NCI-H526 treated with DMSO at 0.1 percent for 48 hours (cell line): ENCODE data around the gene CARD8.
A peak's percentile ranks its signal among the peaks of the same experiment; 100 is the strongest.

Experiments
- DNase-seq: peaks from one replicate; lab custom pipeline; 2025; lab: John Stamatoyannopoulos, UW

Gene CARD8

DNA sequence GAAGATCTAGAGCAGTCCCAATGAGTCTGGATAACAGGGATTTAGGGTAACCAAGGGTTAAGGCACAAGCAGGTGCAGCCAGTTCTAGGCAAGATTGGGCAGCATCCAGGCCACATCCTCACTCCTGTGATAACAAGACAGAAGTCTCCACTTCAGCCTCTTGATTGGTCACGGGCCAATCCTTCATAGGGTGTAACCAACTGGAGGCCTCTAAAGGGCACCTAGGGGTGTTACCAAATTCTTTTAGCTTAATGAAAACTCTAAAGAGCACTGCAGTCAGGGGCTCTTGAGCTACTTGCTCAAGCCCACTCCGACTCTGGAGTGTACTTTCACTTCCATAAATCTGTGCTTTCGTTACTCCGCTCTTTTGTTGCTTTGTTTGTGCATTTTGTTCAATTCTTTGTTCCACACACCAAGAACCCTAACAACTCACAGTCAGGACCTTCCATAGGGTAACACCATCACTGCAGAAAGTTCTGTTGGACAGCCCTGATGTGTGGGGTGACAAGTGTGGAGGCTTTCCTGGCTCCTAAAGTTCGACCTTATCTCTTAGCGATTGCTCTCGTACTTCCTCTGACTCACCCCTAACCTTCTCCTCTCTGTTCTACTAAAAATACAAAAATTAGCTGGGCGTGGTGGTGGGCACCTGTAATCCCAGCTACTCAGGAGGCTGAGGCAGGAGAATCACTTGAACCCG is 49.2 kb downstream of the CARD8 start:
- DNase-seq: no peak

DNA sequence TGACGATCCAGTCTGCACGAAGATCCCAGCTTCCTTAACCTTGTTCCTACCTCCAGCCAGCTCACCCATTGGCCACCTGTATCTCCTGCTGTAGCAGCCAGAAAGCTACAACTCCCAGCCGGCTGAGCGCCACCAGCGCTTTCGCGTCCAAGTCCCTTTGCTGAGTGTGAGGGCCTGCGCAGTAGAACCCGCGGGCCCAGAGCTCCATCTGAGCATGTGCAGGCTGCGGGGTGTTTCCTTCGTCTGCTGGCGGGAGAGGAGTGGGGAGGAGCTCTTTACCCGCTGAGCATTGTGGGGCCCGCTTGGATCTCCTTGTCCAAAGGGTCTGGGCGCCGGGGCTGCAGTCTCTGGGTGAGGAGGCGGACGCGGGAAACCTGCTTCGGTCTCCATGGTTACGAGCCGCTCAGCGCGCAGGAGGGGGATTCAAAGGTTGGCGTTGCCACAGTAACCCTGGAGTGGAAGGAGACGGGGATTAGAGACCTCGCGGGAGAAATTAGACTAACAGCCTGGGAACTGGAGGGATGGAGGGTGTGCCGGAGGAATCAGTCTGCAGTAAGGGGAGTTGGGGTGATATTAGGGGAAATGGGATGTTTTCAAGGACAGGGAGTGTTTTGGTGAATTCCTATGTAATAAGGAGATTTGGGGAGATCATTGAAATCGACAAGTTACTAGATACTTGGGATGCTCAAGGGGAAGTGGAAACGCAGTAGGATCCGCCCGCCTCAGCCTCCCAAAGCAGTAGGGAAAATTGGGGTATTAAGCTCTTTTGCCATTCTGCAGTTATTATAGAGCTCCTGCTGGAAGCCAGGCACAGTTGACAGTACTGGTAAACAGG is 51.7 kb downstream of the CARD8 start:
- peak; percentile 97 for DNase-seq

DNA sequence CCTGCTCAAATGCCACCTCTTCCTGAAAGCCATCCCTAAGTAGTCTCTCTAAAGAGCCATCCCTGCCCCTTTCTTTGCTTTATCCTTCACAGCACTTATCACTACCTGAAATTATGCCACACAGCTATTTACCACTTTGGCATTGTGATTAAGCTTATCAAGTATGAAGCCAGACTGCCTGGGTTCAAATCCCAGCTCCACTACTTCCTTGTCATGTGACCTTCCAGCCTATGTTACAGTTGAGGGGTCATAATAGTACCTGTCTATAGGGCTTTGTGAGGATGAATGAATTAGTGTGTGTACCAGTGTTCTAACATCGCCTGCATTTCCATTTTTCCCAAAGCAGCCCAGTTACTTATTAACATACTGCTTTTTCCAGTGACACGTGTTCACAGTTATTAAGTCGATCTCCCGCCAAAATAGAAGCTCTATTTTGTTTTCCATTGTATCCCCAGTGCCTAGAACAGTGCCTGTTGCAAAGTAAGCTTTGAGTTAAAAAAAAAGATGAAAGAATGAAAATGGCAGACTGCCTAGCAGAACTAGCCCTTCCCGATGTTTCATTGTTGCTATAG is 52.4 kb downstream of the CARD8 start:
- no peak for DNase-seq

DNA sequence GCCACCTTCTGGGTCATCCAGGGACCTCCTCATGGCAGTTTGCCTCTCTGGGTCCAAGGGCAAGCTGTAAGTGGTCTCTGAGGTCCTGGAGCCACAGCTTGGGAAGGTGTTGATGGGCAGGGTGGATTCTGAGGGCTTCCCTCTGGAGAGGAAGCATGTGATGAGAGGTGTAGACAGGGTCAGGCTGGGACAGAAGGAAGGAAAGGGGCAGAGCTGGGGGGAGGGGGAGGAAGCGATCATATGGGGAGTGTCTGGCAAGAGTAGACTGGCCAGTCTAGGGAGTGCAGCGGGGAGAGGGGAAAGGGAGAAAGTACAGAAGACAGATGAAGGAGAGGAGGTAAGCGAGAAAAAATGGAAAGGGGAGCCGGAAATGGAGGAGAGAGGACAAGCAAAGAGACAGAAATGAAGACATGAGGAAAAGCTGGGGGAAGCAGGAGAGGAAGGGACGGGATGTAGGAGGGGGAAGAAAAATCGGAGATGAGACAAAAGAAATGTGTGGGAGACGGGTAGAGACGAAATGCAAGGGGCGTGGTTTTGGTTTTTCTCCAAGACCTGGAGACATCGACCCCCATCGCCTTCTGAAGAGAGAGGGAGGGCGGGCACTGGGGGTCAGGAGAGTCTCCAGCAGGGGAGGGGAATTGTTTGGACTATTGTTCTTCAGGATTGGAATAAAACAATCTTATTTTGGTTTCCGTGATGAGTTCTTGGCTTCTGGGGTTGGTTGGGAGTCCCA is 58.6 kb downstream of the CARD8 start:
- DNase-seq: no peak

DNA sequence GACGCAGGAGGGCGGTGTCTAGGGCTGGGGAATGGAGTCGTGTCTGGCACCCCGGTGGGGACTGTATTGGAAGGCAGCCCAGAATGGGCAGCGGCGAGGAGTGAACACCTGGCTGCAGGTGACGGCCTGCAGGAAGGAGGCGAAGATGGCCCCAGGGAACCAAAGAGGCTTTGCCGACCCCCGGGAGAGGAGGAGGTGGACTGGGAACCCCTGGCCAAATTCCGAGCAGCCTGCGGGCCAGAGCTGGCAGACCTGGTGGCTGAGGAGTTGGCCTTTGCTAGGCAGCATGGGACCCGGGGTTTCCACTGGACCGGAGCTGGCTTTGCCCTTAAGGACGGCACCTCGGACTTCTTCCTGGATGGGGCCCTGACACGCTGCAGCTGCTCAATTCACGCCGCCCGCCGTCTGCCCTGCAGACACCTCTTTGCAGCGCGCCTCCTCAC is 59.4 kb downstream of the CARD8 start:
- DNase-seq: no peak

DNA sequence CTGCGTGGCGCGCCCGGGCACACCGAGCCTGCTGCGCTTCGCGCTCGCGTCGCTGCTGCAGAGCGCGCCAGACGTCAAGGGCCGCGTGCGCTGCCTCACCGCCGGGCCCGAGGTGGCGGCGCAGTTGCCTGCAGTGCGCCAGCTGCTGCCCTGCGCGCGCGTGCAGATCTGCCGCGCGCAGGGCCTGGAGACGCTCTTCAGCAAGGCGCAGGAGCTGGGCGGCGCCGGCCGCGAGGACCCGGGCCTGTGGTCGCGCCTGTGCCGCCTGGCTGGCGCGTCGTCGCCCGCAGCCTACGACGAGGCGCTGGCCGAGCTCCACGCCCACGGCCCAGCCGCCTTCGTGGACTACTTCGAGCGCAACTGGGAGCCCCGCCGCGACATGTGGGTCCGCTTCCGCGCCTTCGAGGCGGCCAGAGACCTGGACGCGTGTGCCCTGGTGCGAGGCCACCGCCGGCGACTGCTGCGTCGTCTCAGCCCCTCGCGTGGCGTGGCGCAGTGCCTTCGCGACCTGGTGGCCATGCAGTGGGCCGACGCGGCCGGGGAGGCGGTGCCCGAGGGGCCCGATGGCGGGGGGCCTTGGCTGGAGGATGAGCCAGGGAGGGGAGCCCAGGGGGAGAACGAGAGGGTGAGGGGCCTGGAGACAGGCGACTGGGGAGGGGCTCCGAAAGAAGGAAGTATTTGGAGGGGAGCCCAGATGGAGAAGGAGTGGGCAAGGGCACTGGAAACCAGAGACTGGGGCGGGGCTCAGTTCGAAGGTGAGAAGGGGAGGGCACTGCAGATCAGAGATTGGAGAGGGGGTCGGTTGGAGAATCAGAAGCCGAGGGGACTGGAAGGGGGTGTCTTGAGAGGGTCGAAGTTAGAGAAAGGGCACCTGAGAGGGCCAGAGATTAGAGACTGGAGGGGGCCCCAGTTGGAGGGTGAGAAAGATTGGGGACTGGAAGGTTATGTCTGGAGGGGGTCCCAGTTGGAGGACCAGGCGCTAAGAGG is 60.6 kb downstream of the CARD8 start:
- DNase-seq: no peak

DNA sequence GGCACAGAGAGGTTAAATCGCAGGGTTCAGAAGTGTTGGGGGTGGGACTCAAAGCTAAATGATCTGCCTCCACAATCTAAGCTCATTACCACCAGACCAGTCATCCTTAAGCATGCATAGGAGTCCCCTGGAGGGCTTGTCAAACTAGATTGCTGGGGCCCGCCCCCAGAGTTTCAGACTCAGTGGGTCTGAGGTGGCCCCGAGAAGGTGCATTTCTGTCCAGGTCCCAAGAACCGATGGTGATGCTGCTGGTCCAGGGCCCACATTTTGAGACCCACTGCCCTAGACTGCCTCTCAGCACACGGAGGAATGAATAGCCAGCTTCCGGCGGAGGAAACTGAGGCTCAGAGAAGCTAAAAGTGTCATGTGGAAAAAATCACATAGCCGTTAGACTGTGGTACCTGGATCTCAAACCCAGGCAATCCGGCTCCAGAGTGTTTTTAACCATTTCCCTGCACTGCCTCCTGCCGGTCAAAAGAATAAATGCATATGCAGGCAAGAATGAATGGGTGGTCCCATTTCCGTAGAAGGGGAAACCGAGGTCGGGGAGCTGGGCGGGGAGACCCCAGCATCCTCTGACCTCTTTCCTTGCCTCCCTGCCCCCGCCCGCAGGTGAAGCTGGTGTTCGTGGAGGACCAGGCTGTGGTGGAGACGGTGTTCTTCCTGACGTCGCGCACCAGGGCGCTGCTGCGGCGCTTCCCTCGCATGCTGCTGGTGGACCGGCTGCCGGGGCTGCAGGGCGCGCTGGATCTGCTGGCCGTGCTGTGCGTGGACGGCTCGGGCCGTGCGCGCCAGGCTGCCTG is 61.5 kb downstream of the CARD8 start:
- DNase-seq: no peak

DNA sequence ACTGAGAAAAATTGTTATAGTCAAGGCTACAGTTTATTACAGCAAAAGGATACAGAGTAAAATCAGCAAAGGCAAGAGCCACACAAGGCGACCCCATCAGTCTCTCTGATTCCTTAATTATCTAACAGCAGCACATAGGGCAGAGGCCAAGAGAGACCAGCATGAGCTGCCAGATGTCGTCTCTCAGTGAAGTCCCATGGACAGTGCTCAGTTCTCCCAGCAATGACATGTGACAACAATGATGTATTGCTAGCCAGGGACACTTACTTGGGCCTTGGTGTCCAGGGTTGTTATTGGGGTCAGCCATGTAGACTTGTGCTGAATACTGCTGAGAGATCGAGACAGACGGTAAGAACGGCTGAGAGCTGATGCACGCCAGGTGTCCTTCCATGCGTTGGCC is 63.0 kb downstream of the CARD8 start:
- DNase-seq: no peak

DNA sequence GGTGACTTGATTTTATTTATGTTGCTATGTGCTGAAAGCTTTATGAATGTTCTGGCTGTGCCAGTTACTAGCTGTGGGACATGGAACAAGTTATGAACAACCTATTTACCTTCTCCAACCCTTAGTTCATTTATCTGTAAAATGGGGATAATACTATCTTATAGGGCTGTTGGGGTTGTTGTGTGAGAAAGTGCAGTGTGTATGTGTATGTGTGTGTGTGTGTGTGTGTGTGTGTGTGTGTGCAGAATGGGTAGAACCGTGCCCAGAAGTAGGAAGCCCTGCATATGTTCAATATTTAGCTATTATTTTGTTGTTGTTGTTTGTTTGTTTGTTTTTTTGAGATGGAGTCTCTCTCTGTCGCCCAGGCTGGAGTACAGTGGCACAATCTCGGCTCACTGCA is 64.8 kb downstream of the CARD8 start:
- DNase-seq: no peak

DNA sequence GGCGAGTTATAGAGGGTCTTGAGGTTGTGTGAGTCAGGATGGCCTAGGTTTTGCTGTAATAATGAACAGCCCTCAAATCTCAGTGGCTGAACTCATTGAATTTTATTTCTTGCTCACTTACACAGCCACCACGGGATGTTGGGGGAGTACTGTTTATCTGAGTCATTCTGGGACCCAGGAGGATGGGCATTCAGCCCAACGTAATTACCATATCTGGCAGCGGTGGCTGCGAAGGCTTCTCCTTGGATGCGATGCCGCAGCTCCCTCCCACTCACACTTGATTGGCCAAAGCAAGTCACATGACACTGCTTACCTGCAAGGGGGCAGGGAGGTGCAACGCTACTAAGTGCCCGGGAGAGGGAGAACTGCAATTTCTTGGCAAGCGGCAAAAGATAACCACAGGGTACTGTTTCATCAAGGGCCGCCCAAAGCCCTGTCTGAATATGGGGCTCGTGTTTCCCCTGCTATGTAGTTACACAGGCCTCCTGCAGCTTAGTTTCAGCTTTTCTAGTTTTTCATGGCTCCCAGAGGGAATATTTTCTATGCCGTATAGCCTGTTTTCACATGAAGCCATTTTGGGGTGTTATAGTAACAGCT is 65.3 kb downstream of the CARD8 start:
- peak; percentile 69 for DNase-seq

DNA sequence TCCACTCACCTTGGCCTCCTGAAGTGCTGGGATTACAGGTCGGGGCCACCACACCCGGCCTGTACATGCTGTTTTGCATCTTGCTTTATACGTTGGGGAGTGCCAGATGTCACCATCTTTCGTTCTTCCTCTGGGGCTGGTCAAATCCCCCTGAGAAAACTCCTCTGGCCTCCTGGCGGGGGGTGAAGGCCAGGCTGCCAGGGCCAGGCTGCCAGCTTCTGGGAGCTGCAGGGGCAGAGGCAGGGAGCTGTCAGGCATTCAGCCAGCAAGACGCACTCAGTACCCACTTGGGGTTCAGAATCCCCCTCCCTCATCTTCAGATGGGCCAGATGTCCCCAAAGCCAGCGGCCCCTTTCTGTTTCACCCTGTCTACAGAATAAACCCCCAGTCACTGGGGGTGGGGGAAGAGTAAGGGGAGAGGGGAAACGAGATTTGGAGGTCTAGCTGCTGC is 69.1 kb downstream of the CARD8 start:
- DNase-seq: no peak

DNA sequence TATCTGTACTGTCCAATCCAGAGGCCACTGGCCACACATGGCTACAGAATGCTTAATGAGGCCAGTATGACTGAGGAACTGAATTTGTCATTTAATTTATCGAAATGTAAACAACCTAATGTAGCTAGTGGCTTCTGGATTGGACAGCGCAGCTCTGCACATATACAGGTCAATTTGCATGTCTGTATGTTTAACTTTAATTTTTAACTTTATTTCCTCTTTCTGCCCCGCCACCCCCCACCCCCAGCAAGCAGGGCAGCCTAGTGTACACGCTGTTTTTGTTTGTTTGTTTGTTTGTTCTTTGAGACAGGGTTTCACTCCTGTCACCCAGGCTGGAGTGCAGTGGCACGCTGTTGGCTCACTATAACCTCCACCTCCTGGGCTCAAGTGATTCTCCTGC is 69.7 kb downstream of the CARD8 start:
- DNase-seq: no peak

DNA sequence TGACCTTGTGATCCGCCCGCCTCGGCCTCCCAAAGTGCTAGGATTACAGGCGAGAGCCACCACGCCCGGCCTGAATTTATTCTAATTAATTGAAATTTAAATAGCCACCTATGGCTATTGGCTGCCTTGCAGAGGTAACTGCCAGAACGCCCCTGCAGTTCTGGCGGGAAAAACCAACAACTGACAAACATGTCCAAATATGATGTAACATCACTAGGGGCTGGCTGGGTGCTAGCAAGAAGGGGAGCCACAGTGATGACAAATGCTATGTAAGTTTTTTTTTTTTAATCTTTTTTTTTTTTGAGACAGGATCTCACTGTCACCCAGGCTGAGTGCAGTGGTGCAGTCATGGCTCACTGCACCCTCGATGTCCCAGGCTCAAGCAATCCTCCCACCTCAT is 72.4 kb downstream of the CARD8 start:
- no peak for DNase-seq

DNA sequence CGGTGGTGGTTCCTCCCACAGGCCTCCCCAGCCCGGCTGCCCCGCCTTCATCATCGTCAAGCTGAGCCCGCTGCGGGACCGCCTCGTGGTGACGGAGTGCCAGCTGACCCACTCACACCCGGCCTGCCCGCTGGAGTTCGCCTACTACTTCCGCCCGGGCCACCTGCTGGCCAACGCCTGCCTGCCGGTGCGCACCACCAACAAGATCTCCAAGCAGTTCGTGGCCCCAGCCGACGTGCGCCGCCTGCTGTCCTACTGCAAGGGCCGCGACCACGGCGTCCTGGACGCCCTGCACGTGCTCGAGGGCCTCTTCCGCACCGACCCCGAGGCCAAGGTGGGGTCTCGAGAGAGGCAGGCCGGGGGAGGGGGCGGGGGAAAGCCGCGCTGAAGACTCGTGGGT is 73.3 kb downstream of the CARD8 start:
- DNase-seq: no peak

DNA sequence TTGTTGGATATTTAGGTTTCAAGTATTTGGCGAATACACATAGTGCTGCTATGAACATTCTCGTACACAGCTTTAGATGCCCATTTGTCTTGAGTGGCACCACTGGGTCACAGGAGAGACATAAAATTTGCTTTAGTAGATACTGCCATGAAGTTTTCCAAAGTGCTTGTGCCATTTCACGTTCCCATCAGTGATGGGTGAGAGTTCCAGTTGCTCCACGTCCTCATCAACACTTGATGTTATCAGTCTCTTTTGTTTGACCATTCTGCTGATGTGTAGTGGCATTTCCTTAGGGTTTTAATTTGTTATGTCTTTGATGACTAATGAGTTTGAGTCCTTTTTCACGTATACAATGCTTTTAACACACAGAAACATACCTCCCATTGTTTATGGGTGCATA is 74.2 kb downstream of the CARD8 start:
- DNase-seq: no peak

DNA sequence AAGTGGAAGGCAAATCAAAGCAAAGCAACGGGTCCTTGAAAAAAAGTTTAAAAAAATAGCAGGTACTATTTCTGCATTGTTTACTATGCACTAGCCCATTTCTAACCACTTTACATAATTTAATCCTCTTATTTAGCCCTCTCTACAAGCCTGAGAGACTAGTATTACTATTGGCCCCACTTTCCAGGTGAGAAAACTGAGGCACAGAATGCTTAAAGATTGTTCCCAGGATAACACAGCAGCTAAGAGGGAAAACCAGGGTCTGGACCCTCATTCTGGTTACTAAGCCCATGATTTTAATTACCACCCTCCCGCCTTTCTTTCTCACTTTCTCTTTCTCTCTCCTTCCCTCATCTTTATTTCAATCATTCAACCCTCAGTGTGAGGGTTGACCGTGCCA is 79.5 kb downstream of the CARD8 start:
- no peak for DNase-seq

DNA sequence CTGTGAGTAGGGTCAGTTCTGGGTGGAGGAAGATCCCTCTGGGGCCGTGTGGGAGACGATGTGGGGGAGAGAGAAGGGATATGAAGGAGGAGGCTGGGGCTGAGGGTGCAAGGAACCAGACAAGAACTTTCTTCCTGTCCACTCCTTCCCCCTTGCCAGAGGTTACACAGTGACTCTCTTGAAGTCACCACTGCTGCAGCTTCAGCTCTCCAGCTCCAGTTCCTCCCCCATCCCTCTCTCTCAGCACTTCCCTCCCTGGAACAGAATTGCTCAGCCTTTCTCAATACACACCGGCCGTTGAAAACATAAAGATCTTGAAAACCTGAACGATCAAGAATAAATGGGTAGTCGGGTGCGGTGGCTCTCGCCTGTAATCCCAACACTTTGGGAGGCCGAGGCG is 80.1 kb downstream of the CARD8 start:
- no peak for DNase-seq

DNA sequence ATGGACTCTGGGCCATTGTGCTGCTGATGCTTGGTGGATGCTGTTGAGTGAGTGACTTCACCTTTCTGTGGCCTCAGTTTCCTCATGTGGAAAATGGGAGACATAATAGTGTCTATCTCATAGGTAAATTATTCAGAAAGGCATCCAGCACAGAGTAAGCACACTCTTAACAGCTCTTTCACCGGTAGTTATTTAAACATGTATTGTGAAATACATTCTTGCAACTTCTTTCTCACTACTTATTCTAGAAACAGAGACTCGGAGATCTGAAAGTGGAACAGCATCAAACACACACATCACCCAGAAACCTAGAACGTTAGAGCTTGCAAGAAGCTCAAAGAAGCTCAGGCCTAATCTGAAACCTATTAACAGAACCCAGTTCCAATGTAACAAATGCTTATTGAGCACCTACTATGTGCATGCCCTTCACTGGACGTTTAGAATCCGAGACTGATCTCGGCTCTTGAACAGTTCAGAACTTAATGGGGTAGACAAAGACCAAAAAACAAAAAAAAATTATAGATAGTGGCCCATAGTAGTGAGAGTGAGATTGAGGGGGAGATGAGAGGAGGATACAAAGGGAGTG is 81.2 kb downstream of the CARD8 start:
- no peak for DNase-seq

DNA sequence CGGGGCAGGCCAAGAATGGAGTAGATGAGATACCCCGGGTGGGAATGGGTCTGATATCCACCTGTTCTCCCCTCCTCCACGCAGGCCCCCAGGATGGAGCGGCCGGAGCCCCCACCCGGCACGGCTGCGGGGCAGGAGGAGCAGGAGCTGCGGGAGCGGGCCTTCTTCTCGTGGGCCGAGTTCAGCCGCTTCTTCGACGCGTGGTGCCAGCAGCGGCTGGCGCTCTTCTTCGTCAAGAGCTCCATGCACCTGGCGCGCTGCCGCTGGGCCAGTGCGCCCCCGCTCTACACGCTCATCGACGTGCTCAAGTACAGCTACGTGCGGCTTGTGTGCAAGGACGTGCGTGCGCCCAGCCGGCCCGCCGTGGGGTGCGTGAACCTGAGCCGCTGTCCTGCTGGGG is 84.0 kb downstream of the CARD8 start:
- DNase-seq: no peak
